WERI-Rb-1 (cell line): ENCODE data around the gene C5orf52.
"Not testable (repeated sequence)": the region's sequence is repeated elsewhere in the genome, so short reads cannot be mapped to it uniquely, and the experiment has no call there.

ENCODE experiments used
- DNase-seq: peaks from one replicate; pipeline ENCODE4 v3.0.0-alpha.2; 2020
- H3K27ac ChIP-seq: fragments of 250-450 bp; sonication (Bioruptor Pico); 2 replicates; pipeline ENCODE4 v1.5.1; 2020; ENCODE audit warnings: mild to moderate bottlenecking, moderate library complexity
- H3K27me3 ChIP-seq: fragments of 250-450 bp; sonication (Bioruptor Pico); 2 replicates; pipeline ENCODE4 v1.5.1; 2021; ENCODE audit warnings: mild to moderate bottlenecking, low read depth, moderate library complexity; ENCODE audit not compliant: insufficient read depth, severe bottlenecking
- H3K36me3 ChIP-seq: fragments of 250-450 bp; sonication (Bioruptor Pico); 2 replicates; pipeline ENCODE4 v1.5.1; 2020; ENCODE audit warnings: mild to moderate bottlenecking, moderate library complexity
- H3K4me3 ChIP-seq: 2 replicates; pipeline ENCODE4 v1.5.1; 2011; ENCODE audit warnings: low read depth, mild to moderate bottlenecking, control low read depth, low read length
- H3K9me3 ChIP-seq: fragments of 250-450 bp; sonication (Bioruptor Pico); 2 replicates; pipeline ENCODE4 v1.5.1; 2021; ENCODE audit warnings: mild to moderate bottlenecking, moderate library complexity; ENCODE audit not compliant: severe bottlenecking
- TF ChIP-seq, protein P1 (sequence below): IDR thresholded peaks from 2 replicates; pipeline ENCODE4 v1.5.1; 2011; ENCODE audit warnings: low read depth, mild to moderate bottlenecking, control low read depth, inconsistent platforms, low read length

The C5orf52 gene

GRCh38 chr5:157681048-157681447, 9.7 kb downstream of the C5orf52 start:
- H3K4me3 ChIP-seq, result no peak overlapping the region
- TF ChIP-seq, protein P1, sequence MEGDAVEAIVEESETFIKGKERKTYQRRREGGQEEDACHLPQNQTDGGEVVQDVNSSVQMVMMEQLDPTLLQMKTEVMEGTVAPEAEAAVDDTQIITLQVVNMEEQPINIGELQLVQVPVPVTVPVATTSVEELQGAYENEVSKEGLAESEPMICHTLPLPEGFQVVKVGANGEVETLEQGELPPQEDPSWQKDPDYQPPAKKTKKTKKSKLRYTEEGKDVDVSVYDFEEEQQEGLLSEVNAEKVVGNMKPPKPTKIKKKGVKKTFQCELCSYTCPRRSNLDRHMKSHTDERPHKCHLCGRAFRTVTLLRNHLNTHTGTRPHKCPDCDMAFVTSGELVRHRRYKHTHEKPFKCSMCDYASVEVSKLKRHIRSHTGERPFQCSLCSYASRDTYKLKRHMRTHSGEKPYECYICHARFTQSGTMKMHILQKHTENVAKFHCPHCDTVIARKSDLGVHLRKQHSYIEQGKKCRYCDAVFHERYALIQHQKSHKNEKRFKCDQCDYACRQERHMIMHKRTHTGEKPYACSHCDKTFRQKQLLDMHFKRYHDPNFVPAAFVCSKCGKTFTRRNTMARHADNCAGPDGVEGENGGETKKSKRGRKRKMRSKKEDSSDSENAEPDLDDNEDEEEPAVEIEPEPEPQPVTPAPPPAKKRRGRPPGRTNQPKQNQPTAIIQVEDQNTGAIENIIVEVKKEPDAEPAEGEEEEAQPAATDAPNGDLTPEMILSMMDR, result no peak
- no peak for DNase-seq

GRCh38 chr5:157682257-157682656, 10.9 kb downstream of the C5orf52 start:
- H3K27me3 ChIP-seq, result no peaks in the 10 kb centered on the region
- H3K9me3 ChIP-seq, result no peaks in the 10 kb centered on the region
- no peak overlapping the region for H3K27ac ChIP-seq
- no peaks in the 10 kb centered on the region for H3K36me3 ChIP-seq
- H3K4me3 ChIP-seq, result no peak overlapping the region
- no peak for DNase-seq
- TF ChIP-seq, protein P1, result no peak

More at GRCh38 chr5:157681048-157681447, 9.7 kb downstream of the C5orf52 start:
- Histone ChIP-seq H3K27ac (no peak overlapping the region), H3K9me3 (no peaks in the 10 kb centered on the region), H3K27me3 (no peaks in the 10 kb centered on the region), H3K36me3 (no peaks in the 10 kb centered on the region)

DNA sequence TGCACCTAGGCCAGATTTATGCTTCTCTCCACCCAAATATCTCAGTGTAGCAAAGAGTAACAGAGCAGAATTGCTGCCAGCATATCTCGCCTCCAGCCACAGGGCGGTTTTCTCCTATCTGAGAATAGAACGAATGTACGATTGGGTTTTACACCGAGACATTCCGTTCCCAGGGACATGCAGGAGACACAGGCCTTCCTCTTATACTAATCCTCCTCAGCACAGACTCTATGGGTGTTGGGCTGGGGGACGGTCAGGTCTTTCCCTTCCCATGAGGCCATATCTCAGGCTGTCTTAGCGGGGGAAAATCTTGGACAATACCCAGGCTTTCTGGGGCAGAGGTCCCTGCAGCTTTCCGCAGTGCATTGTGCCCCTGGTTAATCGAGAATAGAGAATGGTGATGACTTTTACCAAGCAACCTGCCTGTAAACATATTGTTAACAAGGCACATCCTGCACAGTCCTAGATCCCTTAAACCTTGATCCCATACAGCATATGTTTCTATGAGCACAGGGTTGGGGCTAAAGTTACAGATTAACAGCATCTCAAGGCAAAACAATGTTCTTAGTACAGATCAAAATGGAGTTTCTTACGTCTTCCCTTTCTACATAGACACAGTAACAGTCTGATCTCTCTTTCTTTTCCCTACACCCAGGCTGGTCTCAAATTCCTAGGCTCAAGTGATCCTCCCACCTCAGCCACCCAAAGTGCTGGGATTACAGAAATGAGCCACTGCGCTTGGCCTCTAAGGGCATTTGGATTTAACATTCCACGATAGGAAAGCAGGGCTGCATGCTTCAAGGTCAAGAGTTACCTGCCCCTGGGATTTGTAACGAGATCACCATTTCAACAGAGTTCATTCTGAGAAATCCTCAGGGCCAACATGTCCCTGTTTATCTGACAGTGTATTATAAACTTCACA, 15.2 kb downstream of the C5orf52 start:
- H3K9me3 ChIP-seq, H3K36me3 ChIP-seq, H3K27me3 ChIP-seq, H3K4me3 ChIP-seq: not testable (repeated sequence)
- peak; percentile 45 for DNase-seq
- H3K27ac ChIP-seq, result peak overlapping the region; percentile 41

- Histone ChIP-seq H3K4me3 (no peak overlapping the region), H3K9me3 (no peaks in the 10 kb centered on the region), H3K27ac (no peak overlapping the region; the same call in 1 of the 2 replicates), H3K27me3 (no peaks in the 10 kb centered on the region), H3K36me3 (no peaks in the 10 kb centered on the region)
- DNase-seq, result no peak
- TF ChIP-seq, protein P1, result no peak
These were observed 15.8 kb downstream of the C5orf52 start for GRCh38 chr5:157687198-157687554.

- H3K27ac ChIP-seq, result no peak overlapping the region
- no peaks in the 10 kb centered on the region for H3K36me3 ChIP-seq
- TF ChIP-seq, protein P1, result no peak
- no peaks in the 10 kb centered on the region for H3K9me3 ChIP-seq
- no peaks in the 10 kb centered on the region for H3K27me3 ChIP-seq
- H3K4me3 ChIP-seq, result no peak overlapping the region
- no peak for DNase-seq
These were observed 18.8 kb downstream of the C5orf52 start for GRCh38 chr5:157689942-157690689.

DNA sequence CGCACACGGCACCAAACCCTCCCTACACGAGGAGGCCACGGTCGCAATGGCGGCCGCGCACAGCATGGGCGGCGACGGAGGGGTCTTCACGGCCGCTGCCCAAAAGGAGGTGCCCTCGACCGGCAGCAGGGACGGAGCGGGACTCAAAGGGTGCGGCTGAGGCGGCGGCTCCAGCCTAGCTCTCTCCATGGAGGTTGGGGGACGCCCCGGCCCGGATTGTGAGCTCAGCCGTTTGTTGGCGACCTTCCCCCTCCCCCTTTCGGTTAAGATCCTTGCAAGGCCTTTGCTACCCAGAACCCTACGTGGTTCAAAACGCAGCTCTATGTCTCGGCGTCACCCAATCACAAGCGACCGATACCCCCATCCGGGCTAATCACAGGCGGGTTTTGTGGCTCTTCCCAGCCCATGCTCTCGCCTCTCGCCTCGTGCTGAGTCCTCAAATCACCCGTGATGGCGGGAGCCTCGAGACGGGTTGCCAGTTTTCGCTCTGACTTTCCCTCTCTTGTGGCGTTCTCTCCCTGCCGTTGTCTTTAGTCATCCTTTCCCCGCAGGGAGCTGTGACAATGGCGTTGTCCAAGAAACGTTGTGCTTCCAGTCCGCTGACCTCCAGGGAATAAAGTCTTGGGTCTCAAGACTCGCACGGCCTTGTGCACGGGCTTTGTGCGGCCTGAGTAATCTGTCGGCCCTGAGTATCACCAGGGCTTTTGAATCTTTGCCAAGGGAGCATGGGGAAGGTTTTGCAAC, 19.5 kb downstream of the C5orf52 start:
- no peaks in the 10 kb centered on the region for H3K9me3 ChIP-seq
- no peaks in the 10 kb centered on the region for H3K36me3 ChIP-seq
- H3K4me3 ChIP-seq, result no peak overlapping the region
- no peaks in the 10 kb centered on the region for H3K27me3 ChIP-seq
- no peak overlapping the region for H3K27ac ChIP-seq
- DNase-seq, result no peak
- TF ChIP-seq, protein P1, result no peak

DNA sequence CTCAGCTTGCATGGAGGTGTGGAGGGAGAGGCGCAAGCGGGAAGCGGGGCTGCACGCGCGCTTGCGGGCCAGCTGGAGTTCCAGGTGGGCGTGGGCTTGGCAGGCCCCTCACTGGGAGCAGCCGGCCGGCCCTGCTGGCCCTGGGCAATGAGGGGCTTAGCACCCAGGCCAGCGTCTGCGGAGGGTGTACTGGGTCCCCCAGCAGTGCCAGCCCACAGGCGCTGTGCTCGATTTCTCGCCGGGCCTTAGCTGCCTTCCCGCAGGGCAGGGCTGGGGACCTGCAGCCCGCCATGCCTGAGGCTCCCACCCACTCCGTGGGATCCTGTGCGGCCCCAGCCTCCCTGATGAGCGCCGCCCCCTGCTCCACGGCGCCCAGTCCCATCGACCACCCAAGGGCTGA, 22.5 kb downstream of the C5orf52 start:
- H3K36me3 ChIP-seq, H3K9me3 ChIP-seq, DNase-seq, H3K4me3 ChIP-seq, H3K27me3 ChIP-seq, H3K27ac ChIP-seq: not testable (repeated sequence)

GRCh38 chr5:157696154-157696553, 24.8 kb downstream of the C5orf52 start:
- H3K27ac ChIP-seq, DNase-seq, H3K27me3 ChIP-seq, H3K4me3 ChIP-seq, H3K36me3 ChIP-seq: not testable (repeated sequence)
- H3K9me3 ChIP-seq, result peaks cover 14% of the 10 kb centered on the region

DNA sequence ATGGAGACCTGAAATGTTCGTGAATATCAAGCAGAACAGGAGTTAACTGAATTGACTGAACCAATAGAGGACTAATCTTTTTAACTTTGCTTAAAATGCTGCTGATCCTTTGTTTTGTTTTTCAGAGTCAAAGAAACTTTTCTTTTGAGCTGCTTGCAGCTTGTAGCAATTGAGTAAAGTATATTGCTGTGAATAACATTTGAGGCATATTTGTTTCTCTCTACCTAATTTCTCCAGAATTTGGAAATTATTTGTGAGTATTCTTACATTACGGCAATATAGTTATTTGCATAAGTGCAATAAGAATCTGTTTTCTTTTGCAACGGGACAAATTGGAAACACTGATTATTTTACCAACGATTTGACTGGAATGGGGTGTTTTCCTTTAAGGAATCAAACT, 27.3 kb downstream of the C5orf52 start:
- not testable (repeated sequence) for H3K27ac ChIP-seq, H3K4me3 ChIP-seq, DNase-seq, H3K27me3 ChIP-seq, H3K36me3 ChIP-seq
- peaks cover 14% of the 10 kb centered on the region for H3K9me3 ChIP-seq
